SU-DHL-6 (cell line): ENCODE results near the gene STARD5.

Source experiments
- H2AFZ ChIP-seq: fragments of 200-600 bp; sonication (generic); 2 replicates; pipeline ENCODE4 v1.6.1; 2014; ENCODE audit warnings: low read depth, mild to moderate bottlenecking, moderate library complexity, mixed read lengths, antibody characterized with exemption, low read length; ENCODE audit not compliant: severe bottlenecking
- H3F3A ChIP-seq: fragments of 200-600 bp; shearing (Covaris generic); 2 replicates; pipeline ENCODE4 v1.6.0; 2016; ENCODE audit warnings: antibody characterized with exemption, mild to moderate bottlenecking; ENCODE audit not compliant: insufficient read depth
- H3K27ac ChIP-seq: fragments of 200-600 bp; sonication (generic); 2 replicates; pipeline ENCODE4 v1.5.1; 2016; ENCODE audit warnings: low read depth, mild to moderate bottlenecking, low read length, moderate library complexity, mixed read lengths
- H3K27me3 ChIP-seq: fragments of 200-600 bp; sonication (generic), shearing (Covaris generic); 2 replicates; pipeline ENCODE4 v1.6.0; 2014; ENCODE audit warnings: mild to moderate bottlenecking, low read length
- H3K36me3 ChIP-seq: fragments of 200-600 bp; sonication (generic); 2 replicates; pipeline ENCODE4 v1.6.1; 2014; ENCODE audit warnings: mild to moderate bottlenecking, low read length, mixed read lengths
- H3K4me2 ChIP-seq: fragments of 300-600, 200-600 bp; shearing (Covaris generic), sonication (generic); 2 replicates; pipeline ENCODE4 v1.6.0; 2014; ENCODE audit warnings: low read length, low read depth, mild to moderate bottlenecking; ENCODE audit not compliant: poor library complexity, severe bottlenecking
- H3K4me3 ChIP-seq: fragments of 200-600 bp; sonication (generic); 2 replicates; pipeline ENCODE4 v1.5.1; 2014; ENCODE audit warnings: antibody characterized with exemption, low read length, mild to moderate bottlenecking, mixed read lengths; ENCODE audit not compliant: insufficient read depth, poor library complexity, severe bottlenecking
- H3K79me2 ChIP-seq: fragments of 200-600 bp; sonication (generic); 2 replicates; pipeline ENCODE4 v1.6.1; 2014; ENCODE audit warnings: mild to moderate bottlenecking, low read length, moderate library complexity; ENCODE audit not compliant: insufficient read depth
- H3K9ac ChIP-seq: fragments of 200-600 bp; sonication (generic); 2 replicates; pipeline ENCODE4 v1.7.0; 2014; ENCODE audit warnings: mild to moderate bottlenecking, low read length
- H3K9me2 ChIP-seq: fragments of 200-600 bp; sonication (generic); replicated peaks from 2 replicates; pipeline ENCODE4 v1.6.1; 2014; ENCODE audit warnings: low read length; ENCODE audit not compliant: insufficient read depth
- H3K9me3 ChIP-seq: fragments of 200-600 bp; sonication (generic); 2 replicates; pipeline ENCODE4 v1.6.1; 2014; ENCODE audit warnings: low read length, mixed read lengths; ENCODE audit not compliant: insufficient read depth
- H4K20me1 ChIP-seq: fragments of 200-600 bp; sonication (generic); 2 replicates; pipeline ENCODE4 v1.6.1; 2014; ENCODE audit warnings: low read depth, mild to moderate bottlenecking, antibody characterized with exemption, low read length, moderate library complexity, mixed read lengths
- CTCF ChIP-seq: fragments of 200-600 bp; sonication (generic); IDR thresholded peaks from one replicate; pipeline ENCODE4 v1.5.1; 2017; ENCODE audit warnings: antibody characterized with exemption, mild to moderate bottlenecking, low read length, moderate library complexity; ENCODE audit not compliant: insufficient read depth, poor library complexity, severe bottlenecking
- EZH2phosphoT487 ChIP-seq: fragments of 200-600 bp; sonication (generic), shearing (Covaris generic); conservative IDR thresholded peaks from 2 replicates; pipeline ENCODE4 v1.6.1; 2018; ENCODE audit warnings: mild to moderate bottlenecking, antibody characterized with exemption, low read length, moderate library complexity, mixed read lengths

The STARD5 gene

DNA sequence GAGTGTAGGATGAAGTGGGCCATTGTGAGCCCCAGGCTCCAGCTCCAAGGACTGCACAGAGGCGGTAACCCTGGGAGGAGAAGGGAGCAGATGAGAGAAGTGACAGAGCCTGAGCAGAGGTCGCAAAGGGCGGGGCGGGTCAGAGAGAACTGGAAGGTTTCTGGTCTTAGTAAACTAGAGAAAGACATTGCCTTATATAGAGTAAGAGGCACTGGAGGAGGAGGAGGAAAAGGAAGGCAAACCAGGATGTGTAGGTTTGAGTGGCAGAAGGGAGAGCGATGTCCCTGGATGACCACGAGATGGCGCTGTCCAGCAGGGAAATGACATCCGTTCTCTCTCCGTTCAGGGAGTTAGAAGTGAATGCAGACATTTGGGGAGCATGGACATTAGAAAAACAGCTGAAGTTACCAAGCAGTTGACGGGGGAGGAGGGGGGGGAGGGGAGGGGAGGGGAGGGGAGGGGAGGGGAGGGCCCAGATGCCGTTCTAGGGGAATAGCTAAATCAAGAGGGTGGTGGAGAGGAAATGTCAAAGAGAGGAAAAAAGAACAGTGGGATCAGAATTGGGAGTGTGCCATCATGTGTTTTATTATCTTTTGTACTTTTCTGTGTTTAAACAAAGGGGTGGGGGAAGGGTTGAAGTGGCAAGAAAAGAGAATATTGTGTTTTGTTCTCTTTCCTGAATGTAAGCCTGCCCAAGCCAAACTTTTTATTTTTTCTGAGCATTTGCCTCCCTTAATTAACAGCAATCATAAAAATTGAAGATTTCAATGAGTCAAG is 48.8 kb downstream of the STARD5 start:
- no peak overlapping the region for H3K9ac ChIP-seq

GRCh38 chr15:81274255-81274654 is 49.7 kb downstream of the STARD5 start:
- Histone ChIP-seq H3F3A (no peaks in the 10 kb centered on the region), H3K9me3 (peaks cover 4% of the 10 kb centered on the region; the same call in 1 of the 2 replicates), H3K36me3 (no peaks in the 10 kb centered on the region), H3K27me3 (no peaks in the 10 kb centered on the region), H3K4me2 (no peak overlapping the region), H3K79me2 (no peaks in the 10 kb centered on the region), H3K9me2 (no peaks in the 10 kb centered on the region), H2AFZ (no peak overlapping the region), H3K27ac (no peak overlapping the region), H3K9ac (no peak overlapping the region), H4K20me1 (no peaks in the 10 kb centered on the region), H3K4me3 (no peak overlapping the region)
- no peak for TF ChIP-seq EZH2phosphoT487
- TF ChIP-seq CTCF: no peak

More for the DNA sequence above, 48.8 kb downstream of the STARD5 start:
- Histone ChIP-seq H3K27me3 (no peaks in the 10 kb centered on the region), H3K36me3 (no peaks in the 10 kb centered on the region), H3K9me3 (peaks cover 4% of the 10 kb centered on the region; the same call in 1 of the 2 replicates), H4K20me1 (no peaks in the 10 kb centered on the region), H3K9me2 (no peaks in the 10 kb centered on the region), H3K4me2 (no peak overlapping the region), H3K27ac (no peak overlapping the region), H2AFZ (no peak overlapping the region), H3K79me2 (no peaks in the 10 kb centered on the region), H3F3A (no peaks in the 10 kb centered on the region), H3K4me3 (no peak overlapping the region)
- TF ChIP-seq CTCF (peak; percentile 65), EZH2phosphoT487 (no peak)

GRCh38 chr15:81273855-81274254 is 50.1 kb downstream of the STARD5 start:
- Histone ChIP-seq H3K79me2 (no peaks in the 10 kb centered on the region), H3K9me3 (peaks cover 4% of the 10 kb centered on the region; the same call in 1 of the 2 replicates), H3K4me3 (no peak overlapping the region), H3K9ac (no peak overlapping the region), H3K27ac (no peak overlapping the region), H3K27me3 (no peaks in the 10 kb centered on the region), H3K9me2 (no peaks in the 10 kb centered on the region), H3K36me3 (no peaks in the 10 kb centered on the region), H3F3A (no peaks in the 10 kb centered on the region), H3K4me2 (no peak overlapping the region), H4K20me1 (no peaks in the 10 kb centered on the region), H2AFZ (no peak overlapping the region)
- TF ChIP-seq EZH2phosphoT487 (no peak), CTCF (no peak)
